ENCODE results near the gene MOB3B.
A peak's percentile ranks its signal among the peaks of the same experiment; 100 is the strongest.

The MOB3B gene

DNA sequence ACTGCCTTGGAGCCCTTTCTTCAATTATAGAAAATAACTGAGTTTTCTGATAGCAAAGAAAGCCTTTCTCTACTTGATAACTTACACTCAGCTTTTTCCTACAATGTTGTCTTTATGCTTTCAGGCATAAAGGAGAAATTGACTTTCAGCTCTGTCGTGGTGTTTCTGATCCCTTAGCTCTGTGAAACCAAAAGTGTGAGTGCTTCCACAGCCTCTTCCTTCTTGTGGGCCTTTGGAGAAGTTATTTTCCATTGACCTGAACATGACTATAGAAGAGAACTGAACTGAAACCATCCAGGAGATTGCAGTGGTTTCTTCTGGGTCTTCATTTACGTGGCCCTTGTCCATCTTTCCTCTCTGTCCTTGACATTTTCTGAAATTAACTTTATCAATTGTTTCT is 173.2 kb downstream of the MOB3B start:
- ATAC-seq, result no peak
- no peak for TF ChIP-seq ZNF70 (CRISPR knock-in tag; IDR thresholded peaks at IDR 0.05)
- TF ChIP-seq POU6F1 (CRISPR knock-in tag; IDR thresholded peaks at IDR 0.05; ENCODE audit: borderline replicate concordance, low read depth), result no peak

GRCh38 chr9:27355166-27355565 is 174.4 kb downstream of the MOB3B start:
- peak; percentile 17; the same call in 1 of the 3 replicates for ATAC-seq
- TF ChIP-seq ARNTL (CRISPR knock-in tag; IDR thresholded peaks at IDR 0.05; ENCODE audit: borderline replicate concordance, low read depth) (no peak), POU6F1 (CRISPR knock-in tag; IDR thresholded peaks at IDR 0.05; ENCODE audit: borderline replicate concordance, low read depth) (no peak), PATZ1 (CRISPR knock-in tag; IDR thresholded peaks at IDR 0.05; ENCODE audit: borderline replicate concordance) (no peak), BACH2 (CRISPR knock-in tag; IDR thresholded peaks at IDR 0.05; ENCODE audit: borderline replicate concordance) (no peak), CREB5 (CRISPR knock-in tag; IDR thresholded peaks at IDR 0.05; ENCODE audit: low read depth) (no peak), ZFP3 (CRISPR knock-in tag; IDR thresholded peaks at IDR 0.05) (no peak), ISL1 (CRISPR knock-in tag; IDR thresholded peaks at IDR 0.05) (no peak), CSDC2 (CRISPR knock-in tag; IDR thresholded peaks at IDR 0.05) (no peak), ZNF565 (CRISPR knock-in tag; conservative IDR thresholded peaks at IDR 0.05; ENCODE audit: low read depth) (no peak), ZC3H10 (CRISPR knock-in tag; IDR thresholded peaks at IDR 0.05) (no peak)
- TF ChIP-seq, protein P1, sequence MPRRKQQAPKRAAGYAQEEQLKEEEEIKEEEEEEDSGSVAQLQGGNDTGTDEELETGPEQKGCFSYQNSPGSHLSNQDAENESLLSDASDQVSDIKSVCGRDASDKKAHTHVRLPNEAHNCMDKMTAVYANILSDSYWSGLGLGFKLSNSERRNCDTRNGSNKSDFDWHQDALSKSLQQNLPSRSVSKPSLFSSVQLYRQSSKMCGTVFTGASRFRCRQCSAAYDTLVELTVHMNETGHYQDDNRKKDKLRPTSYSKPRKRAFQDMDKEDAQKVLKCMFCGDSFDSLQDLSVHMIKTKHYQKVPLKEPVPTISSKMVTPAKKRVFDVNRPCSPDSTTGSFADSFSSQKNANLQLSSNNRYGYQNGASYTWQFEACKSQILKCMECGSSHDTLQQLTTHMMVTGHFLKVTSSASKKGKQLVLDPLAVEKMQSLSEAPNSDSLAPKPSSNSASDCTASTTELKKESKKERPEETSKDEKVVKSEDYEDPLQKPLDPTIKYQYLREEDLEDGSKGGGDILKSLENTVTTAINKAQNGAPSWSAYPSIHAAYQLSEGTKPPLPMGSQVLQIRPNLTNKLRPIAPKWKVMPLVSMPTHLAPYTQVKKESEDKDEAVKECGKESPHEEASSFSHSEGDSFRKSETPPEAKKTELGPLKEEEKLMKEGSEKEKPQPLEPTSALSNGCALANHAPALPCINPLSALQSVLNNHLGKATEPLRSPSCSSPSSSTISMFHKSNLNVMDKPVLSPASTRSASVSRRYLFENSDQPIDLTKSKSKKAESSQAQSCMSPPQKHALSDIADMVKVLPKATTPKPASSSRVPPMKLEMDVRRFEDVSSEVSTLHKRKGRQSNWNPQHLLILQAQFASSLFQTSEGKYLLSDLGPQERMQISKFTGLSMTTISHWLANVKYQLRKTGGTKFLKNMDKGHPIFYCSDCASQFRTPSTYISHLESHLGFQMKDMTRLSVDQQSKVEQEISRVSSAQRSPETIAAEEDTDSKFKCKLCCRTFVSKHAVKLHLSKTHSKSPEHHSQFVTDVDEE (CRISPR knock-in tag; IDR thresholded peaks at IDR 0.05), result no peak

GRCh38 chr9:27353474-27354229 is 176.0 kb downstream of the MOB3B start:
- peak; percentile 15; the same call in 2 of the 3 replicates for ATAC-seq
- TF ChIP-seq CREB5 (CRISPR knock-in tag; IDR thresholded peaks at IDR 0.05; ENCODE audit: low read depth), result no peak
- TF ChIP-seq RARB (CRISPR knock-in tag; IDR thresholded peaks at IDR 0.05), result no peak
- TF ChIP-seq ZNF8 (CRISPR knock-in tag; IDR thresholded peaks at IDR 0.05), result no peak
- TF ChIP-seq PATZ1 (CRISPR knock-in tag; IDR thresholded peaks at IDR 0.05; ENCODE audit: borderline replicate concordance), result no peak
- no peak for TF ChIP-seq TCF4 (CRISPR knock-in tag; IDR thresholded peaks at IDR 0.05; ENCODE audit: borderline replicate concordance)

Data from SK-N-SH treated with all-trans-retinoic acid at 6 μM for 48 hours (cell line).